SU-DHL-6 (cell line): ENCODE results near the gene WDR74.

Source experiments
- H2AFZ ChIP-seq: fragments of 200-600 bp; sonication (generic); 2 replicates; pipeline ENCODE4 v1.6.1; 2014; ENCODE audit warnings: low read depth, mild to moderate bottlenecking, moderate library complexity, mixed read lengths, antibody characterized with exemption, low read length; ENCODE audit not compliant: severe bottlenecking
- H3F3A ChIP-seq: fragments of 200-600 bp; shearing (Covaris generic); 2 replicates; pipeline ENCODE4 v1.6.0; 2016; ENCODE audit warnings: antibody characterized with exemption, mild to moderate bottlenecking; ENCODE audit not compliant: insufficient read depth
- H3K27ac ChIP-seq: fragments of 200-600 bp; sonication (generic); 2 replicates; pipeline ENCODE4 v1.5.1; 2016; ENCODE audit warnings: low read depth, mild to moderate bottlenecking, low read length, moderate library complexity, mixed read lengths
- H3K27me3 ChIP-seq: fragments of 200-600 bp; sonication (generic), shearing (Covaris generic); 2 replicates; pipeline ENCODE4 v1.6.0; 2014; ENCODE audit warnings: mild to moderate bottlenecking, low read length
- H3K36me3 ChIP-seq: fragments of 200-600 bp; sonication (generic); 2 replicates; pipeline ENCODE4 v1.6.1; 2014; ENCODE audit warnings: mild to moderate bottlenecking, low read length, mixed read lengths
- H3K4me2 ChIP-seq: fragments of 300-600, 200-600 bp; shearing (Covaris generic), sonication (generic); 2 replicates; pipeline ENCODE4 v1.6.0; 2014; ENCODE audit warnings: low read length, low read depth, mild to moderate bottlenecking; ENCODE audit not compliant: poor library complexity, severe bottlenecking
- H3K4me3 ChIP-seq: fragments of 200-600 bp; sonication (generic); 2 replicates; pipeline ENCODE4 v1.5.1; 2014; ENCODE audit warnings: antibody characterized with exemption, low read length, mild to moderate bottlenecking, mixed read lengths; ENCODE audit not compliant: insufficient read depth, poor library complexity, severe bottlenecking
- H3K79me2 ChIP-seq: fragments of 200-600 bp; sonication (generic); 2 replicates; pipeline ENCODE4 v1.6.1; 2014; ENCODE audit warnings: mild to moderate bottlenecking, low read length, moderate library complexity; ENCODE audit not compliant: insufficient read depth
- H3K9ac ChIP-seq: fragments of 200-600 bp; sonication (generic); 2 replicates; pipeline ENCODE4 v1.7.0; 2014; ENCODE audit warnings: mild to moderate bottlenecking, low read length
- H3K9me2 ChIP-seq: fragments of 200-600 bp; sonication (generic); replicated peaks from 2 replicates; pipeline ENCODE4 v1.6.1; 2014; ENCODE audit warnings: low read length; ENCODE audit not compliant: insufficient read depth
- H3K9me3 ChIP-seq: fragments of 200-600 bp; sonication (generic); 2 replicates; pipeline ENCODE4 v1.6.1; 2014; ENCODE audit warnings: low read length, mixed read lengths; ENCODE audit not compliant: insufficient read depth
- H4K20me1 ChIP-seq: fragments of 200-600 bp; sonication (generic); 2 replicates; pipeline ENCODE4 v1.6.1; 2014; ENCODE audit warnings: low read depth, mild to moderate bottlenecking, antibody characterized with exemption, low read length, moderate library complexity, mixed read lengths
- EZH2phosphoT487 ChIP-seq: fragments of 200-600 bp; sonication (generic), shearing (Covaris generic); conservative IDR thresholded peaks from 2 replicates; pipeline ENCODE4 v1.6.1; 2018; ENCODE audit warnings: mild to moderate bottlenecking, antibody characterized with exemption, low read length, moderate library complexity, mixed read lengths
- TF ChIP-seq, protein P1 (sequence below): fragments of 200-600 bp; sonication (generic); IDR thresholded peaks from one replicate; pipeline ENCODE4 v1.5.1; 2017; ENCODE audit warnings: antibody characterized with exemption, mild to moderate bottlenecking, low read length, moderate library complexity; ENCODE audit not compliant: insufficient read depth, poor library complexity, severe bottlenecking

WDR74 gene

DNA sequence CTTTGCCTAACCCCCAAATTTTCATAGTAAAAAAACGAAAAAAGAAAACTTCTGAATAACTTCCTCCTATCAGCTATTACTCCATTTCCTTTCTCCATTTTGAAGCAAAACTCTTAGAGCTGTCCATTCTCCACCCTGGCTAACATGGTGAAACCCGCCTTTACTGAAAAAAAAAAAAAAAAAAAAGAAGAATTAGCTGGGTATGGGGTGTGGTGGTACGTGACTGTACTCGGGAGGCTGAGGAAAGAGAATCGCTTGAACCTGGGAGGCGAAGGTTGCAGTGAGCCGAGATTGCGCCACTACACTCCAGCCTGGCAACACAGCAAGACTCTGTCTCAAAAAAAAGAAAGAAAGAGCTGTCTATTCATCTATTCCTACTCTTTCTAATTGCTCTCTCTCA is 22.8 kb downstream of the WDR74 start:
- Histone ChIP-seq H3F3A (no peaks in the 10 kb centered on the region), H4K20me1 (no peaks in the 10 kb centered on the region), H3K4me2 (no peak overlapping the region), H2AFZ (no peak overlapping the region), H3K36me3 (0 out of 2 replicates have a peak, but pooled peaks cover 5% of the 10 kb centered on the region), H3K79me2 (no peaks in the 10 kb centered on the region), H3K4me3 (no peak overlapping the region), H3K27me3 (no peaks in the 10 kb centered on the region), H3K27ac (no peak overlapping the region), H3K9me2 (no peaks in the 10 kb centered on the region), H3K9me3 (no peaks in the 10 kb centered on the region), H3K9ac (no peak overlapping the region)
- TF ChIP-seq, protein P1, sequence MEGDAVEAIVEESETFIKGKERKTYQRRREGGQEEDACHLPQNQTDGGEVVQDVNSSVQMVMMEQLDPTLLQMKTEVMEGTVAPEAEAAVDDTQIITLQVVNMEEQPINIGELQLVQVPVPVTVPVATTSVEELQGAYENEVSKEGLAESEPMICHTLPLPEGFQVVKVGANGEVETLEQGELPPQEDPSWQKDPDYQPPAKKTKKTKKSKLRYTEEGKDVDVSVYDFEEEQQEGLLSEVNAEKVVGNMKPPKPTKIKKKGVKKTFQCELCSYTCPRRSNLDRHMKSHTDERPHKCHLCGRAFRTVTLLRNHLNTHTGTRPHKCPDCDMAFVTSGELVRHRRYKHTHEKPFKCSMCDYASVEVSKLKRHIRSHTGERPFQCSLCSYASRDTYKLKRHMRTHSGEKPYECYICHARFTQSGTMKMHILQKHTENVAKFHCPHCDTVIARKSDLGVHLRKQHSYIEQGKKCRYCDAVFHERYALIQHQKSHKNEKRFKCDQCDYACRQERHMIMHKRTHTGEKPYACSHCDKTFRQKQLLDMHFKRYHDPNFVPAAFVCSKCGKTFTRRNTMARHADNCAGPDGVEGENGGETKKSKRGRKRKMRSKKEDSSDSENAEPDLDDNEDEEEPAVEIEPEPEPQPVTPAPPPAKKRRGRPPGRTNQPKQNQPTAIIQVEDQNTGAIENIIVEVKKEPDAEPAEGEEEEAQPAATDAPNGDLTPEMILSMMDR, result no peak

DNA sequence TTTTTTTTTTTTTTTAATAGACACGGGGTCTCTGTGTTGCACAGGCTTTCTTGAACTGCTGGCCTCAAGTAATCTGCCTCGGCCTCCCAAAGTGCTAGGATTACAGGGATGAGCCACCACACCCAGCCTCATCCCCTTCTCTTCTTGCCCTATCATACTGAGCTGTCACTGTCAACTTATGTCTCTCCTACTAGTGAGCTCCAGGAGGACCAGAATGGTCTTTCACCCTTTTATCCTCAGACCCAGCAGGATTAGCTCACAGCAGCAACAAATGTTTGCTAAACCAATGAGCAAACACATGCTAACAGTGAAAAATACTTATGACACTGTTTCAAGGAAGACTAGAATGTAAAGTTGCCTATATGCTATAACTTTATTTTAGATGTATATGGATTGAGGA is 27.7 kb downstream of the WDR74 start:
- TF ChIP-seq, protein P1, result no peak
- no peak for TF ChIP-seq EZH2phosphoT487
- H3K27ac ChIP-seq, result no peak overlapping the region
- no peaks in the 10 kb centered on the region for H3K9me2 ChIP-seq

GRCh38 chr11:62810748-62811147 is 28.6 kb downstream of the WDR74 start:
- H3K79me2 ChIP-seq, result no peaks in the 10 kb centered on the region
- H3K9me2 ChIP-seq, result no peaks in the 10 kb centered on the region
- H3K27me3 ChIP-seq, result no peaks in the 10 kb centered on the region
- no peak overlapping the region for H3K4me3 ChIP-seq
- no peak for TF ChIP-seq EZH2phosphoT487
- TF ChIP-seq, protein P1, result no peak
- no peaks in the 10 kb centered on the region for H4K20me1 ChIP-seq
- no peak overlapping the region for H3K9ac ChIP-seq
- H3K9me3 ChIP-seq, result no peaks in the 10 kb centered on the region
- peaks cover 9% of the 10 kb centered on the region; the same call in 1 of the 2 replicates for H3F3A ChIP-seq
- no peaks in the 10 kb centered on the region for H3K36me3 ChIP-seq
- H2AFZ ChIP-seq, result no peak overlapping the region
- H3K4me2 ChIP-seq, result no peak overlapping the region
- no peak overlapping the region for H3K27ac ChIP-seq

More for the DNA sequence above, 27.7 kb downstream of the WDR74 start:
- no peaks in the 10 kb centered on the region for H3K79me2 ChIP-seq
- H3K4me2 ChIP-seq, result no peak overlapping the region
- H2AFZ ChIP-seq, result no peak overlapping the region
- H3K36me3 ChIP-seq, result no peaks in the 10 kb centered on the region
- no peak overlapping the region for H3K9ac ChIP-seq
- no peaks in the 10 kb centered on the region for H3K27me3 ChIP-seq
- no peaks in the 10 kb centered on the region for H4K20me1 ChIP-seq
- peaks cover 9% of the 10 kb centered on the region; the same call in 1 of the 2 replicates for H3F3A ChIP-seq
- H3K9me3 ChIP-seq, result no peaks in the 10 kb centered on the region
- no peak overlapping the region for H3K4me3 ChIP-seq
